Glomerular visceral epithelial cell (primary cell): ENCODE data around the gene ECSIT.
"Not testable (repeated sequence)": the region's sequence is repeated elsewhere in the genome, so short reads cannot be mapped to it uniquely, and the experiment has no call there.

ENCODE experiments used
- DNase-seq: peaks from one replicate; pipeline ENCODE4 v3.0.0-alpha.2; 2016; ENCODE audit errors: extremely low spot score

ECSIT gene

GRCh38 chr19:11528551-11529341 lies at the start of gene ECSIT:
Gene ECSIT (minus strand): TSS chr19:11529134. CDS start chr19:11519170, 9,964 bp downstream.
- peak; percentile 99 for DNase-seq

GRCh38 chr19:11577451-11578257 lies 48.7 kb upstream of the ECSIT start, which contains the start of gene ACP5:
Gene ACP5 (minus strand): TSS chr19:11577645. CDS start chr19:11577317, 328 bp downstream.
- DNase-seq, result no peak

- DNase-seq, result no peak
These were observed 47.3 kb upstream of the ECSIT start for GRCh38 chr19:11576227-11576626.

GRCh38 chr19:11574689-11575088 lies 45.8 kb upstream of the ECSIT start:
- DNase-seq, result no peak

- not testable (repeated sequence) for DNase-seq
These were observed 44.8 kb upstream of the ECSIT start for GRCh38 chr19:11573763-11574162.

- not testable (repeated sequence) for DNase-seq
These were observed 44.4 kb upstream of the ECSIT start for GRCh38 chr19:11573354-11573753.

- DNase-seq, result no peak
These were observed 41.1 kb upstream of the ECSIT start for GRCh38 chr19:11570039-11570462.

- DNase-seq, result no peak
These were observed 37.2 kb upstream of the ECSIT start for GRCh38 chr19:11566164-11566563.

- not testable (repeated sequence) for DNase-seq
These were observed 36.7 kb upstream of the ECSIT start for GRCh38 chr19:11565649-11565980.

- not testable (repeated sequence) for DNase-seq
These were observed 35.3 kb upstream of the ECSIT start for GRCh38 chr19:11564082-11564807.

- no peak for DNase-seq
These were observed 34.6 kb upstream of the ECSIT start for GRCh38 chr19:11563532-11563931.

- peak; percentile 78 for DNase-seq
These were observed 31.6 kb upstream of the ECSIT start for GRCh38 chr19:11560404-11561051.

GRCh38 chr19:11558881-11559828 lies 30.2 kb upstream of the ECSIT start, which contains the start of gene ELOF1:
Gene ELOF1 (minus strand): TSS chr19:11559230. CDS start chr19:11554347, 4,883 bp downstream.
- peak; percentile 99 for DNase-seq

- DNase-seq, result no peak
These were observed 27.9 kb upstream of the ECSIT start for GRCh38 chr19:11556634-11557420.

- no peak for DNase-seq
These were observed 26.3 kb upstream of the ECSIT start for GRCh38 chr19:11555246-11555645.

- no peak for DNase-seq
These were observed 25.2 kb upstream of the ECSIT start for GRCh38 chr19:11554160-11554559.

- DNase-seq, result no peak
These were observed 23.9 kb upstream of the ECSIT start for GRCh38 chr19:11552666-11553372.

- peak; percentile 41 for DNase-seq
These were observed 22.8 kb upstream of the ECSIT start for GRCh38 chr19:11551603-11552235.
